Neural cell (in vitro differentiated cells): ENCODE results near the gene CRTC3. TPM values are rescaled to one million over a fixed set of nuclear protein-coding genes. Genes with fewer than 3 reads are reported as not detected.

ENCODE experiments used
- H2AFZ ChIP-seq: fragments of 200-600, 300-800 bp; sonication (generic), shearing (Covaris generic); 2 replicates; pipeline ENCODE4 v1.6.0; 2014; ENCODE audit warnings: low read depth, mild to moderate bottlenecking, antibody characterized with exemption, low read length, moderate library complexity
- H3F3A ChIP-seq: fragments of 200-600 bp; shearing (Covaris generic); 2 replicates; pipeline ENCODE4 v1.6.1; 2016; ENCODE audit warnings: mild to moderate bottlenecking, moderate library complexity, mixed read lengths, antibody characterized with exemption, low read length; ENCODE audit not compliant: insufficient read depth, poor library complexity, severe bottlenecking
- H3K27ac ChIP-seq: fragments of 200-600, 300-800 bp; sonication (generic), shearing (Covaris generic); 2 replicates; pipeline ENCODE4 v1.5.1; 2014; ENCODE audit warnings: mild to moderate bottlenecking, low read length, moderate library complexity
- H3K27me3 ChIP-seq: fragments of 300-800, 200-600 bp; sonication (generic), shearing (Covaris generic); 2 replicates; pipeline ENCODE4 v1.6.0; 2014; ENCODE audit warnings: mild to moderate bottlenecking, low read depth, low read length, moderate library complexity; ENCODE audit not compliant: insufficient read depth
- H3K36me3 ChIP-seq: fragments of 300-800, 200-600 bp; sonication (generic), shearing (Covaris generic); 2 replicates; pipeline ENCODE4 v1.5.1; 2014; ENCODE audit warnings: mild to moderate bottlenecking, antibody characterized with exemption, low read length, moderate library complexity; ENCODE audit not compliant: insufficient read depth
- H3K4me2 ChIP-seq: fragments of 300-800, 200-600 bp; sonication (generic), shearing (Covaris generic); 2 replicates; pipeline ENCODE4 v1.6.0; 2014; ENCODE audit warnings: mild to moderate bottlenecking, low read length
- H3K4me3 ChIP-seq: fragments of 300-800, 200-600 bp; sonication (generic), shearing (Covaris generic); 2 replicates; pipeline ENCODE4 v1.5.1; 2014; ENCODE audit warnings: mild to moderate bottlenecking, low read length, moderate library complexity
- H3K79me2 ChIP-seq: fragments of 200-600 bp; shearing (Covaris generic); replicated peaks from 2 replicates; pipeline ENCODE4 v1.6.0; 2014; ENCODE audit warnings: mild to moderate bottlenecking, low read length, moderate library complexity; ENCODE audit not compliant: insufficient read depth
- H3K9ac ChIP-seq: fragments of 300-800, 200-600 bp; sonication (generic), shearing (Covaris generic); 2 replicates; pipeline ENCODE4 v1.6.1; 2016; ENCODE audit warnings: mild to moderate bottlenecking, low read length, mixed read lengths
- H3K9me2 ChIP-seq: fragments of 200-600 bp; shearing (Covaris generic); 2 replicates; pipeline ENCODE4 v1.6.1; 2016; ENCODE audit warnings: mild to moderate bottlenecking, low read length, mixed read lengths; ENCODE audit not compliant: insufficient read depth
- H3K9me3 ChIP-seq: fragments of 200-600, 300-800 bp; sonication (generic), shearing (Covaris generic); 2 replicates; pipeline ENCODE4 v1.6.1; 2016; ENCODE audit warnings: mild to moderate bottlenecking, mixed run types, low read length, moderate library complexity, mixed read lengths
- H4K20me1 ChIP-seq: fragments of 200-600 bp; shearing (Covaris generic); 2 replicates; pipeline ENCODE4 v1.6.1; 2016; ENCODE audit warnings: mild to moderate bottlenecking, mixed run types; ENCODE audit not compliant: insufficient read depth
- EP300 ChIP-seq: fragments of 450-650 bp; conservative IDR thresholded peaks from 2 replicates; pipeline ENCODE4 v1.6.1; 2014; ENCODE audit warnings: antibody characterized with exemption, mild to moderate bottlenecking, moderate library complexity; ENCODE audit not compliant: poor library complexity, severe bottlenecking
- EZH2 ChIP-seq: fragments of 200-600, 300-800 bp; shearing (Covaris generic), sonication (generic); IDR thresholded peaks from 2 replicates; pipeline ENCODE4 v1.6.1; 2014; ENCODE audit warnings: antibody characterized with exemption, low read length, borderline replicate concordance, mild to moderate bottlenecking; ENCODE audit not compliant: insufficient read depth, poor library complexity, severe bottlenecking
- MXI1 ChIP-seq: fragments of 450-650 bp; conservative IDR thresholded peaks from 2 replicates; pipeline ENCODE4 v1.6.1; 2014; ENCODE audit warnings: antibody characterized with exemption, mild to moderate bottlenecking; ENCODE audit not compliant: poor library complexity, severe bottlenecking
- POLR2AphosphoS5 ChIP-seq: IDR thresholded peaks from 2 replicates; pipeline ENCODE4 v1.6.1; 2012
- RAD21 ChIP-seq: fragments of 450-650 bp; conservative IDR thresholded peaks from 2 replicates; pipeline ENCODE4 v1.6.1; 2014; ENCODE audit warnings: antibody characterized with exemption, mild to moderate bottlenecking, moderate library complexity
- SMC3 ChIP-seq: fragments of 450-650 bp; conservative IDR thresholded peaks from 2 replicates; pipeline ENCODE4 v1.6.1; 2014; ENCODE audit warnings: antibody characterized with exemption, mild to moderate bottlenecking, moderate library complexity; ENCODE audit not compliant: poor library complexity
- TAF1 ChIP-seq: IDR thresholded peaks from 2 replicates; pipeline ENCODE4 v1.6.1; 2012; ENCODE audit warnings: low read depth
- polyA plus RNA-seq: library from polyadenylated mRNA; depleted of rRNA; stranded (reverse); fragments of >200 nt; gene quantifications from 2 replicates; pipeline ENCODE4 v1.2.3, GENCODE V29; 2014
- TF ChIP-seq, protein P1 (sequence below): fragments of 450-650 bp; IDR thresholded peaks from 2 replicates; pipeline ENCODE4 v1.5.1; 2014; ENCODE audit warnings: antibody characterized with exemption, mild to moderate bottlenecking, moderate library complexity; ENCODE audit not compliant: poor library complexity, severe bottlenecking
- TF ChIP-seq, protein P2 (sequence below): IDR thresholded peaks from 2 replicates; pipeline ENCODE4 v1.6.1; 2012; ENCODE audit warnings: borderline replicate concordance

Gene CRTC3
- polyA plus RNA-seq, 1 donor from 2014 or later, result 5.5 TPM

DNA sequence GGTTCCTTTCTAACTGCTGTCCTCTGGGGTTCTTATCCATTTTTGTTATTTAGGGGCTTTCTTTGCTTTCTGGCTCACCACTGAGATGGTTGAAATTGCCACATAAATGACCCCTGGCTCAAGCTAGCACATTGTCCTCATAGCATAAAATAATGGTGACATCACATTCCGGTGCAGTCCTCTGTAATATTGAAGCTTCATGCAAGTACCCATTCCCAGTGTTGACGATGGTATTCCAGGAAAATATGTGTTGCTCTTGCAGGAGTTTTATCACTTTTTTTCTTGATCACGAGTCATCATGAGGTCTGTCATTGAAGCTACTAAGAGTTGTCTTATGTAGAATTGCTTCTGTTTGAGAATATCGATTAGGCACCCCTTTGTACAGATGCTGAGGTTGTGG lies 56.1 kb downstream of the CRTC3 start:
- H3K27me3 ChIP-seq, result no peaks in the 10 kb centered on the region
- no peak overlapping the region for H3K27ac ChIP-seq
- no peaks in the 10 kb centered on the region for H3K9me3 ChIP-seq
- H3K4me2 ChIP-seq, result no peak overlapping the region
- no peak for TF ChIP-seq MXI1
- TF ChIP-seq, protein P1, sequence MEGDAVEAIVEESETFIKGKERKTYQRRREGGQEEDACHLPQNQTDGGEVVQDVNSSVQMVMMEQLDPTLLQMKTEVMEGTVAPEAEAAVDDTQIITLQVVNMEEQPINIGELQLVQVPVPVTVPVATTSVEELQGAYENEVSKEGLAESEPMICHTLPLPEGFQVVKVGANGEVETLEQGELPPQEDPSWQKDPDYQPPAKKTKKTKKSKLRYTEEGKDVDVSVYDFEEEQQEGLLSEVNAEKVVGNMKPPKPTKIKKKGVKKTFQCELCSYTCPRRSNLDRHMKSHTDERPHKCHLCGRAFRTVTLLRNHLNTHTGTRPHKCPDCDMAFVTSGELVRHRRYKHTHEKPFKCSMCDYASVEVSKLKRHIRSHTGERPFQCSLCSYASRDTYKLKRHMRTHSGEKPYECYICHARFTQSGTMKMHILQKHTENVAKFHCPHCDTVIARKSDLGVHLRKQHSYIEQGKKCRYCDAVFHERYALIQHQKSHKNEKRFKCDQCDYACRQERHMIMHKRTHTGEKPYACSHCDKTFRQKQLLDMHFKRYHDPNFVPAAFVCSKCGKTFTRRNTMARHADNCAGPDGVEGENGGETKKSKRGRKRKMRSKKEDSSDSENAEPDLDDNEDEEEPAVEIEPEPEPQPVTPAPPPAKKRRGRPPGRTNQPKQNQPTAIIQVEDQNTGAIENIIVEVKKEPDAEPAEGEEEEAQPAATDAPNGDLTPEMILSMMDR, result no peak
- no peak for TF ChIP-seq EZH2
- TF ChIP-seq TAF1, result no peak
- no peak for TF ChIP-seq EP300
- TF ChIP-seq, protein P2, sequence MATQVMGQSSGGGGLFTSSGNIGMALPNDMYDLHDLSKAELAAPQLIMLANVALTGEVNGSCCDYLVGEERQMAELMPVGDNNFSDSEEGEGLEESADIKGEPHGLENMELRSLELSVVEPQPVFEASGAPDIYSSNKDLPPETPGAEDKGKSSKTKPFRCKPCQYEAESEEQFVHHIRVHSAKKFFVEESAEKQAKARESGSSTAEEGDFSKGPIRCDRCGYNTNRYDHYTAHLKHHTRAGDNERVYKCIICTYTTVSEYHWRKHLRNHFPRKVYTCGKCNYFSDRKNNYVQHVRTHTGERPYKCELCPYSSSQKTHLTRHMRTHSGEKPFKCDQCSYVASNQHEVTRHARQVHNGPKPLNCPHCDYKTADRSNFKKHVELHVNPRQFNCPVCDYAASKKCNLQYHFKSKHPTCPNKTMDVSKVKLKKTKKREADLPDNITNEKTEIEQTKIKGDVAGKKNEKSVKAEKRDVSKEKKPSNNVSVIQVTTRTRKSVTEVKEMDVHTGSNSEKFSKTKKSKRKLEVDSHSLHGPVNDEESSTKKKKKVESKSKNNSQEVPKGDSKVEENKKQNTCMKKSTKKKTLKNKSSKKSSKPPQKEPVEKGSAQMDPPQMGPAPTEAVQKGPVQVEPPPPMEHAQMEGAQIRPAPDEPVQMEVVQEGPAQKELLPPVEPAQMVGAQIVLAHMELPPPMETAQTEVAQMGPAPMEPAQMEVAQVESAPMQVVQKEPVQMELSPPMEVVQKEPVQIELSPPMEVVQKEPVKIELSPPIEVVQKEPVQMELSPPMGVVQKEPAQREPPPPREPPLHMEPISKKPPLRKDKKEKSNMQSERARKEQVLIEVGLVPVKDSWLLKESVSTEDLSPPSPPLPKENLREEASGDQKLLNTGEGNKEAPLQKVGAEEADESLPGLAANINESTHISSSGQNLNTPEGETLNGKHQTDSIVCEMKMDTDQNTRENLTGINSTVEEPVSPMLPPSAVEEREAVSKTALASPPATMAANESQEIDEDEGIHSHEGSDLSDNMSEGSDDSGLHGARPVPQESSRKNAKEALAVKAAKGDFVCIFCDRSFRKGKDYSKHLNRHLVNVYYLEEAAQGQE, result no peak
- no peak for TF ChIP-seq SMC3
- TF ChIP-seq RAD21, result no peak
- no peak for TF ChIP-seq POLR2AphosphoS5
- no peaks in the 10 kb centered on the region for H3F3A ChIP-seq
- H3K36me3 ChIP-seq, result no peaks in the 10 kb centered on the region
- no peak overlapping the region for H3K4me3 ChIP-seq
- H3K9ac ChIP-seq, result no peak overlapping the region
- no peaks in the 10 kb centered on the region for H3K9me2 ChIP-seq
- no peaks in the 10 kb centered on the region for H4K20me1 ChIP-seq
- no peak overlapping the region for H2AFZ ChIP-seq
- no peaks in the 10 kb centered on the region for H3K79me2 ChIP-seq

DNA sequence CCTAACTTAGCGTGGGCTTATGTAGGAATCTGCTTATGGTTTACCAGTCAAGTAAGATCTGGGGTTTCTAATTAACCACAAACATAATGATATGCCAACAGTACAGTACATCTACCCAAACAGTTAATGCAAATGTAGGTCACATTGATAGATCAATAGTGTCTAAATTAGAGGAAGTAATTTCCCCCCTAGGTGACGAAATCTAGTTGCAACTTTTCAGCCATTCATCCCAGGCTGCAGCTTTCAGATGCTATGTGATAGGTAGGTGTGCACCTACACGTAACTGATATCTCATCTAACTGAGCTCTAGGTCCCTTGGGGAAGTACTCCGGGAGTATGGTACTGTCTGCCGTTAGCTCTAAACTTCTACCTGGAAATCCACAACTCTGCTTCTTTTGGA lies 57.2 kb downstream of the CRTC3 start:
- Histone ChIP-seq H3K4me3 (no peak overlapping the region), H2AFZ (no peak overlapping the region), H3F3A (no peaks in the 10 kb centered on the region), H3K27ac (no peak overlapping the region), H3K4me2 (no peak overlapping the region), H4K20me1 (no peaks in the 10 kb centered on the region), H3K9ac (no peak overlapping the region), H3K27me3 (no peaks in the 10 kb centered on the region), H3K9me2 (no peaks in the 10 kb centered on the region), H3K9me3 (no peaks in the 10 kb centered on the region), H3K79me2 (no peaks in the 10 kb centered on the region), H3K36me3 (no peaks in the 10 kb centered on the region)
- TF ChIP-seq, protein P2, result no peak
- TF ChIP-seq SMC3 (no peak), EP300 (no peak), EZH2 (no peak), RAD21 (no peak), TAF1 (no peak)
- TF ChIP-seq, protein P1, result no peak
